Measurements from ENCODE around the gene IRX2.

Gene IRX2

GRCh38 chr5:2721385-2722138, 29.9 kb downstream of the IRX2 start:
- no peak for TF ChIP-seq CTCF (IDR thresholded peaks at IDR 0.05; ENCODE audit: control extremely low read depth, extremely low read depth, low read depth, missing control alignments)
- ChIA-PET CTCF (no interaction called here), POLR2A (no interaction called here)
- no peak for DNase-seq (ENCODE audit: extremely low spot score)

GRCh38 chr5:2719332-2719731, 32.1 kb downstream of the IRX2 start:
- DNase-seq (ENCODE audit: extremely low spot score), result no peak
- CTCF ChIA-PET, result no interaction called here
- TF ChIP-seq CTCF (IDR thresholded peaks at IDR 0.05; ENCODE audit: control extremely low read depth, extremely low read depth, low read depth, missing control alignments), result no peak
- POLR2A ChIA-PET, result no interaction called here

- ChIA-PET POLR2A (no interaction called here), CTCF (no interaction called here)
- DNase-seq (ENCODE audit: extremely low spot score), result no peak
- TF ChIP-seq CTCF (IDR thresholded peaks at IDR 0.05; ENCODE audit: control extremely low read depth, extremely low read depth, low read depth, missing control alignments), result no peak
These were observed 33.4 kb downstream of the IRX2 start for GRCh38 chr5:2718115-2718514.

- ChIA-PET CTCF (no interaction called here), POLR2A (no interaction called here)
- DNase-seq (ENCODE audit: extremely low spot score), result no peak
- no peak for TF ChIP-seq CTCF (IDR thresholded peaks at IDR 0.05; ENCODE audit: control extremely low read depth, extremely low read depth, low read depth, missing control alignments)
These were observed 35.6 kb downstream of the IRX2 start for GRCh38 chr5:2715856-2716255.

- no peak for TF ChIP-seq CTCF (IDR thresholded peaks at IDR 0.05; ENCODE audit: control extremely low read depth, extremely low read depth, low read depth, missing control alignments)
- ChIA-PET POLR2A (no interaction called here), CTCF (interaction anchor here (1.3 to 1.5 kb wide), 2 partner anchors 18 to 22 kb away, joined by 3 to 4 read pairs; no protein-coding TSS in a partner anchor)
- DNase-seq (ENCODE audit: extremely low spot score), result no peak
These were observed 36.7 kb downstream of the IRX2 start for GRCh38 chr5:2714805-2715204.

GRCh38 chr5:2714026-2714425, 37.5 kb downstream of the IRX2 start:
- no peak for DNase-seq (ENCODE audit: extremely low spot score)
- TF ChIP-seq CTCF (IDR thresholded peaks at IDR 0.05; ENCODE audit: control extremely low read depth, extremely low read depth, low read depth, missing control alignments), result no peak
- ChIA-PET CTCF (interaction anchor here (1.3 to 1.5 kb wide), 2 partner anchors 18 to 22 kb away, joined by 3 to 4 read pairs; no protein-coding TSS in a partner anchor), POLR2A (no interaction called here)
